HepG2 (cell line): Measurements from ENCODE around the gene CSTB. TPM values are rescaled to one million over a fixed set of nuclear protein-coding genes. Genes with fewer than 3 reads are reported as not detected.
A peak's percentile ranks its signal among the peaks of the same experiment; 100 is the strongest.

ENCODE experiments used
- DDIT3 ChIP-seq: sonication (generic); formaldehyde crosslinking; IDR thresholded peaks from 2 replicates; pipeline ENCODE4 v1.4.0; 2020; ENCODE audit warnings: mild to moderate bottlenecking, missing genetic modification reagents
- DRAP1 ChIP-seq: IDR thresholded peaks from 2 replicates; pipeline ENCODE4 v1.6.1; 2016; ENCODE audit warnings: missing genetic modification reagents, missing compliant biosample characterization
- FOXA3 ChIP-seq: IDR thresholded peaks from 2 replicates; pipeline ENCODE4 v1.6.1; 2016; ENCODE audit warnings: missing genetic modification reagents, missing compliant biosample characterization
- GATAD1 ChIP-seq: IDR thresholded peaks from 2 replicates; pipeline ENCODE4 v1.6.1; 2016; ENCODE audit warnings: missing genetic modification reagents, missing compliant biosample characterization
- GFI1 ChIP-seq: sonication (generic); formaldehyde crosslinking; IDR thresholded peaks from 2 replicates; pipeline ENCODE4 v1.5.0; 2020; ENCODE audit warnings: missing genetic modification reagents, mild to moderate bottlenecking, borderline replicate concordance
- HDAC1 ChIP-seq: sonication (generic); formaldehyde crosslinking; IDR thresholded peaks from 2 replicates; pipeline ENCODE4 v1.5.1; 2020; ENCODE audit warnings: mild to moderate bottlenecking, missing genetic modification reagents
- HNRNPL ChIP-seq: fragments of 200-400 bp; formaldehyde crosslinking; IDR thresholded peaks from 2 replicates; pipeline ENCODE4 v1.6.1; 2017; ENCODE audit warnings: mild to moderate bottlenecking, low read depth, low read length
- RFX1 ChIP-seq: fragments of 450-650 bp; IDR thresholded peaks from 2 replicates; pipeline ENCODE4 v1.6.1; 2017
- RXRB ChIP-seq: IDR thresholded peaks from 2 replicates; pipeline ENCODE4 v1.6.1; 2016; ENCODE audit warnings: borderline replicate concordance, missing genetic modification reagents, missing compliant biosample characterization
- SP5 ChIP-seq: IDR thresholded peaks from 2 replicates; pipeline ENCODE4 v1.6.1; 2016; ENCODE audit warnings: low read depth, borderline replicate concordance
- TARDBP ChIP-seq: sonication (generic); formaldehyde crosslinking; IDR thresholded peaks from 2 replicates; pipeline ENCODE4 v1.8.0; 2022; ENCODE audit warnings: mild to moderate bottlenecking, missing genetic modification reagents
- THAP7 ChIP-seq: sonication (generic); formaldehyde crosslinking; IDR thresholded peaks from 2 replicates; pipeline ENCODE4 v1.8.1; 2023; ENCODE audit warnings: mild to moderate bottlenecking, missing genetic modification reagents
- TSC22D2 ChIP-seq: sonication (generic); formaldehyde crosslinking; IDR thresholded peaks from 2 replicates; pipeline ENCODE4 v1.5.1; 2020; ENCODE audit warnings: missing genetic modification reagents, mild to moderate bottlenecking, borderline replicate concordance
- ZFX ChIP-seq: sonication (generic); formaldehyde crosslinking; IDR thresholded peaks from 2 replicates; pipeline ENCODE4 v1.4.0; 2020; ENCODE audit warnings: mild to moderate bottlenecking, low read depth, missing genetic modification reagents, moderate library complexity
- ZGPAT ChIP-seq: IDR thresholded peaks from 2 replicates; pipeline ENCODE4 v1.6.1; 2016; ENCODE audit warnings: mild to moderate bottlenecking
- ZNF263 ChIP-seq: sonication (generic); formaldehyde crosslinking; IDR thresholded peaks from 2 replicates; pipeline ENCODE4 v1.4.0; 2020; ENCODE audit warnings: missing genetic modification reagents
- ZNF556 ChIP-seq: sonication (generic); formaldehyde crosslinking; IDR thresholded peaks from 2 replicates; pipeline ENCODE4 v1.4.0; 2020; ENCODE audit warnings: mild to moderate bottlenecking, missing genetic modification reagents, borderline replicate concordance
- ZNF7 ChIP-seq: IDR thresholded peaks from 2 replicates; pipeline ENCODE4 v1.6.1; 2016; ENCODE audit warnings: missing biosample characterization, missing genetic modification reagents
- ZNF782 ChIP-seq: sonication (generic); formaldehyde crosslinking; IDR thresholded peaks from 2 replicates; pipeline ENCODE4 v1.4.0; 2020; ENCODE audit warnings: missing genetic modification reagents, mild to moderate bottlenecking, borderline replicate concordance
- polyA plus RNA-seq, 8 experiments: library from polyadenylated mRNA; depleted of rRNA in 3 of 8; stranded (reverse) in 7 of 8; unstranded in 1 of 8; fragments of >200 nt; fragmentation: Illumina TruSeq in 4 of 8; extraction: Trizol in 4 of 8; gene quantifications; 2 replicates each; pipeline versions ENCODE4 v1.2.1 to v1.2.3, GENCODE V29; 2011 to 2016; ENCODE audit warnings: low read depth in 4 of 8, missing spikeins in 1 of 8, mixed read lengths in 1 of 8; ENCODE audit not compliant: insufficient read depth in 1 of 8
- total RNA-seq, 5 experiments: library from RNA; depleted of rRNA; stranded (reverse); fragments of >200 nt; fragmentation: Illumina TruSeq; extraction: Trizol; gene quantifications; 2 replicates each; pipeline ENCODE4 v1.2.3, GENCODE V29; 2016; ENCODE audit warnings: low read depth in 1 of 5
- TF ChIP-seq, protein P1 (sequence below): sonication (generic); formaldehyde crosslinking; IDR thresholded peaks from 2 replicates; pipeline ENCODE4 v1.4.0; 2020; ENCODE audit warnings: low read depth, mild to moderate bottlenecking, missing genetic modification reagents
- TF ChIP-seq, protein P2 (sequence below): IDR thresholded peaks from 2 replicates; pipeline ENCODE4 v1.4.0; 2020; ENCODE audit warnings: mild to moderate bottlenecking, missing genetic modification reagents
- TF ChIP-seq, protein P3 (sequence below): IDR thresholded peaks from 2 replicates; pipeline ENCODE4 v1.6.1; 2016; ENCODE audit warnings: missing biosample characterization, missing genetic modification reagents, low read depth

Gene CSTB
- total and polyA plus RNA-seq, 2 of the 13 experiments (the other 11 are each of a cell fraction or from before 2014, with no cell fraction given), result 11.7 to 94.1 TPM

GRCh38 chr21:43731476-43731875, 44.6 kb downstream of the CSTB start (continued):
- TF ChIP-seq DRAP1 (CRISPR knock-in tag) (peak; percentile 61; the same call in 1 of the 2 replicates), HNRNPL (no peak), GATAD1 (CRISPR knock-in tag) (no peak), SP5 (peak; percentile 64; the same call in 1 of the 2 replicates), FOXA3 (peak; percentile 38; the same call in 1 of the 2 replicates), DDIT3 (CRISPR knock-in tag) (no peak), ZNF7 (no peak), ZFX (0 out of 2 replicates have a peak, but pooled peaks have one; percentile 44), ZNF556 (CRISPR knock-in tag) (peak; percentile 82; the same call in 1 of the 2 replicates), HDAC1 (peak; percentile 59), TARDBP (CRISPR knock-in tag) (peak; percentile 31; the same call in 1 of the 2 replicates), TSC22D2 (CRISPR knock-in tag) (no peak), RFX1 (no peak), ZGPAT (peak; percentile 46; the same call in 1 of the 2 replicates), THAP7 (no peak), ZNF782 (CRISPR knock-in tag) (no peak), GFI1 (CRISPR knock-in tag) (0 out of 2 replicates have a peak, but pooled peaks have one; percentile 53), ZNF263 (CRISPR knock-in tag) (peak; percentile 53; the same call in 1 of the 2 replicates), RXRB (no peak; the same call in 1 of the 2 replicates)
- TF ChIP-seq, protein P1, sequence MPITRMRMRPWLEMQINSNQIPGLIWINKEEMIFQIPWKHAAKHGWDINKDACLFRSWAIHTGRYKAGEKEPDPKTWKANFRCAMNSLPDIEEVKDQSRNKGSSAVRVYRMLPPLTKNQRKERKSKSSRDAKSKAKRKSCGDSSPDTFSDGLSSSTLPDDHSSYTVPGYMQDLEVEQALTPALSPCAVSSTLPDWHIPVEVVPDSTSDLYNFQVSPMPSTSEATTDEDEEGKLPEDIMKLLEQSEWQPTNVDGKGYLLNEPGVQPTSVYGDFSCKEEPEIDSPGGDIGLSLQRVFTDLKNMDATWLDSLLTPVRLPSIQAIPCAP, result no peak
- TF ChIP-seq, protein P2, sequence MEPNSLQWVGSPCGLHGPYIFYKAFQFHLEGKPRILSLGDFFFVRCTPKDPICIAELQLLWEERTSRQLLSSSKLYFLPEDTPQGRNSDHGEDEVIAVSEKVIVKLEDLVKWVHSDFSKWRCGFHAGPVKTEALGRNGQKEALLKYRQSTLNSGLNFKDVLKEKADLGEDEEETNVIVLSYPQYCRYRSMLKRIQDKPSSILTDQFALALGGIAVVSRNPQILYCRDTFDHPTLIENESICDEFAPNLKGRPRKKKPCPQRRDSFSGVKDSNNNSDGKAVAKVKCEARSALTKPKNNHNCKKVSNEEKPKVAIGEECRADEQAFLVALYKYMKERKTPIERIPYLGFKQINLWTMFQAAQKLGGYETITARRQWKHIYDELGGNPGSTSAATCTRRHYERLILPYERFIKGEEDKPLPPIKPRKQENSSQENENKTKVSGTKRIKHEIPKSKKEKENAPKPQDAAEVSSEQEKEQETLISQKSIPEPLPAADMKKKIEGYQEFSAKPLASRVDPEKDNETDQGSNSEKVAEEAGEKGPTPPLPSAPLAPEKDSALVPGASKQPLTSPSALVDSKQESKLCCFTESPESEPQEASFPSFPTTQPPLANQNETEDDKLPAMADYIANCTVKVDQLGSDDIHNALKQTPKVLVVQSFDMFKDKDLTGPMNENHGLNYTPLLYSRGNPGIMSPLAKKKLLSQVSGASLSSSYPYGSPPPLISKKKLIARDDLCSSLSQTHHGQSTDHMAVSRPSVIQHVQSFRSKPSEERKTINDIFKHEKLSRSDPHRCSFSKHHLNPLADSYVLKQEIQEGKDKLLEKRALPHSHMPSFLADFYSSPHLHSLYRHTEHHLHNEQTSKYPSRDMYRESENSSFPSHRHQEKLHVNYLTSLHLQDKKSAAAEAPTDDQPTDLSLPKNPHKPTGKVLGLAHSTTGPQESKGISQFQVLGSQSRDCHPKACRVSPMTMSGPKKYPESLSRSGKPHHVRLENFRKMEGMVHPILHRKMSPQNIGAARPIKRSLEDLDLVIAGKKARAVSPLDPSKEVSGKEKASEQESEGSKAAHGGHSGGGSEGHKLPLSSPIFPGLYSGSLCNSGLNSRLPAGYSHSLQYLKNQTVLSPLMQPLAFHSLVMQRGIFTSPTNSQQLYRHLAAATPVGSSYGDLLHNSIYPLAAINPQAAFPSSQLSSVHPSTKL, result peak; percentile 48
- TF ChIP-seq, protein P3, sequence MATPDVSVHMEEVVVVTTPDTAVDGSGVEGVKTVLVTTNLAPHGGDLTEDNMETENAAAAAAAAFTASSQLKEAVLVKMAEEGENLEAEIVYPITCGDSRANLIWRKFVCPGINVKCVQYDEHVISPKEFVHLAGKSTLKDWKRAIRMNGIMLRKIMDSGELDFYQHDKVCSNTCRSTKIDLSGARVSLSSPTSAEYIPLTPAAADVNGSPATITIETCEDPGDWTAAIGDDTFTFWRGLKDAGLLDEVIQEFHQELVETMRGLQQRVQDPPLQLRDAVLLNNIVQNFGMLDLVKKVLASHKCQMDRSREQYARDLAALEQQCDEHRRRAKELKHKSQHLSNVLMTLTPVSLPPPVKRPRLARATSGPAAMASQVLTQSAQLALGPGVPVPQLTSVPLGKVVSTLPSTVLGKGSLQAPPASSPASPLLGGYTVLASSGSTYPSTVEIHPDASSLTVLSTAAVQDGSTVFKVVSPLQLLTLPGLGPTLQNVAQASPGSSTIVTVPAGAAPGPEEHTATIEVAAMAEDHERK (CRISPR knock-in tag), result no peak
